OCI-LY1 (cell line): ENCODE results near the gene DIRAS1.

Experiments used
- H2AFZ ChIP-seq: fragments of 200-600 bp; sonication (generic), shearing (Covaris generic); 2 replicates; pipeline ENCODE4 v1.6.0; 2014; ENCODE audit warnings: antibody characterized with exemption, mild to moderate bottlenecking, low read length
- H3F3A ChIP-seq: fragments of 200-600 bp; sonication (generic), shearing (Covaris generic); 2 replicates; pipeline ENCODE4 v1.6.0; 2014; ENCODE audit warnings: mild to moderate bottlenecking, antibody characterized with exemption, low read length, moderate library complexity; ENCODE audit not compliant: insufficient read depth
- H3K27ac ChIP-seq: fragments of 200-600 bp; sonication (generic); 2 replicates; pipeline ENCODE4 v1.5.1; 2014; ENCODE audit warnings: low read length, mixed run types, mild to moderate bottlenecking, low read depth; ENCODE audit not compliant: poor library complexity, severe bottlenecking
- H3K27me3 ChIP-seq: fragments of 200-600 bp; sonication (generic); 2 replicates; pipeline ENCODE4 v1.6.0; 2014; ENCODE audit warnings: antibody characterized with exemption, mild to moderate bottlenecking, low read length, moderate library complexity; ENCODE audit not compliant: insufficient read depth
- H3K36me3 ChIP-seq: fragments of 200-600 bp; sonication (generic); 2 replicates; pipeline ENCODE4 v1.6.1; 2014; ENCODE audit warnings: mild to moderate bottlenecking, antibody characterized with exemption, low read length, moderate library complexity, mixed read lengths; ENCODE audit not compliant: insufficient read depth
- H3K4me1 ChIP-seq: fragments of 200-600 bp; sonication (generic); 2 replicates; pipeline ENCODE4 v1.5.1; 2014; ENCODE audit warnings: mild to moderate bottlenecking, low read length, moderate library complexity; ENCODE audit not compliant: insufficient read depth, severe bottlenecking
- H3K4me2 ChIP-seq: fragments of 200-600 bp; sonication (generic), shearing (Covaris generic); 2 replicates; pipeline ENCODE4 v1.6.1; 2014; ENCODE audit warnings: low read length
- H3K4me3 ChIP-seq: fragments of 200-600 bp; sonication (generic); 2 replicates; pipeline ENCODE4 v1.5.1; 2014; ENCODE audit warnings: low read length, low read depth, mild to moderate bottlenecking, mixed read lengths; ENCODE audit not compliant: poor library complexity, severe bottlenecking
- H3K79me2 ChIP-seq: fragments of 200-600 bp; shearing (Covaris generic); 2 replicates; pipeline ENCODE4 v1.6.1; 2016; ENCODE audit warnings: mixed run types, low read length, mixed read lengths; ENCODE audit not compliant: insufficient read depth
- H3K9ac ChIP-seq: fragments of 200-600 bp; sonication (generic), shearing (Covaris generic); 2 replicates; pipeline ENCODE4 v1.6.1; 2014; ENCODE audit warnings: mild to moderate bottlenecking, low read length, mixed read lengths
- H3K9me2 ChIP-seq: fragments of 200-600 bp; sonication (generic), shearing (Covaris generic); 2 replicates; pipeline ENCODE4 v1.6.1; 2014; ENCODE audit warnings: low read depth, mild to moderate bottlenecking, low read length, mixed read lengths
- H3K9me3 ChIP-seq: fragments of 200-600 bp; shearing (Covaris generic); 2 replicates; pipeline ENCODE4 v1.6.1; 2014; ENCODE audit warnings: low read length, mixed read lengths
- H4K20me1 ChIP-seq: fragments of 200-600 bp; sonication (generic), shearing (Covaris generic); 2 replicates; pipeline ENCODE4 v1.6.0; 2016; ENCODE audit warnings: mild to moderate bottlenecking, low read length; ENCODE audit not compliant: insufficient read depth
- EZH2 ChIP-seq: fragments of 200-600 bp; sonication (generic), shearing (Covaris generic); IDR thresholded peaks from 2 replicates; pipeline ENCODE4 v1.8.0; 2017; ENCODE audit warnings: borderline replicate concordance, mixed run types, mild to moderate bottlenecking, antibody characterized with exemption, low read length, moderate library complexity, mixed read lengths
- TF ChIP-seq, protein P1 (sequence below): fragments of 200-600 bp; sonication (generic), shearing (Covaris generic); IDR thresholded peaks from 2 replicates; pipeline ENCODE4 v1.5.1; 2017; ENCODE audit warnings: mild to moderate bottlenecking, antibody characterized with exemption, low read length, moderate library complexity, mixed read lengths

DIRAS1 gene

DNA sequence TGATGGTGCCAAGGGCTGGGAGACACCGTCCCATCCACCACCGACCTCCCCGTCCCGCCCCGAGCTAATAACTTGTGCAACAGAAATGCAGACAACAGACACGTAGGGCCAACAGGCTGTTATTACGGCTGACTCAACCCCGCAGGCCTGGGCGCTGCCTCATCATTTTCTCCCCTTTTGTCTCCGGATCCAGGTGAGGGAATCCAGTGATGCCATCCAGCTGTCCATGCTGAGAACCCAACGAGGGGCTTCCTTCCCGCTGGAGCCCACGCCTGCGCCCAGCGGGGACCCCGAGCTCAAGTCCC lies 6.4 kb upstream of the DIRAS1 start:
- H3K4me1 ChIP-seq: no peaks in the 10 kb centered on the region

DNA sequence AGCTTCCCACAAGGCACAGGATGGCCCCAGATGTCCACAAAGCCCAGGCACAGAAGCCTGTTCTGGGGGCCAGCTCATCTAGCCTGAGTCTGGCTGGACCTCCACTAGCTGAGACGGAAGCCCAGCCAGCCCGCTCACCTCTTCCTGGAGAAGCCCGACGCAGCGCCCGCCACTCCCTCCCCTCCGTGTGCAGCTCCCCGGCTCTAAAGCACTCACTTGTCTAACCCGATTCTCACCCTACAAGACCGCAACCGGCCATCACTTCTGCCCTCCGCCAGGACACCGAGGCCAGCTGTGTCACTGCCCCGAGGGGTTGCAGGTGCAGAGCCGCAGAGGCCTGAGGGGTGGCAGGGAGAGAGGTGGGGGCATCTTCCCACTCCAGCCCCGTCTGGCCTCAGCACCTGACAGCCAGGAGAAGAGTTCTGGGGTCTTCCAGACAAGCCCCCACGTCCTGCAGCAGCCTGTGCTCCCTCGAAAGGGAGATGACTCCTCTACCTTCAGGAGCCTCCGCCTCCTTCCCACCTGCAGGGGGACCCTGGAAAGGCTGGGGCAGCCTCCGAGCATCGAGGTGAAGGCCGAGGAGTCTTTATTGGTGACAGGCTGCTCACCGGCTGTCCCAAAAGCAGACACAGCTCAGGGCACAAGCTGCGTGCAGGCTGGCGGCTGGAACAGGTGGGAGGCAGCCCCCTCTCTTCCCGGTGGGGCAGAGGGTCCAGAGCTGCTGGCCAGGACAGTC lies 5.9 kb upstream of the DIRAS1 start:
- Histone ChIP-seq H3K79me2 (no peaks in the 10 kb centered on the region), H3K27ac (no peak overlapping the region), H2AFZ (no peak overlapping the region), H3K36me3 (no peaks in the 10 kb centered on the region; the same call in 1 of the 2 replicates), H3K4me2 (no peak overlapping the region), H3K4me3 (no peak overlapping the region), H3K9me2 (no peaks in the 10 kb centered on the region), H3K4me1 (no peaks in the 10 kb centered on the region), H4K20me1 (no peaks in the 10 kb centered on the region), H3F3A (no peaks in the 10 kb centered on the region), H3K9ac (no peak overlapping the region), H3K27me3 (peaks cover 9% of the 10 kb centered on the region; the same call in 1 of the 2 replicates), H3K9me3 (no peaks in the 10 kb centered on the region)
- no peak for TF ChIP-seq EZH2
- TF ChIP-seq, protein P1, sequence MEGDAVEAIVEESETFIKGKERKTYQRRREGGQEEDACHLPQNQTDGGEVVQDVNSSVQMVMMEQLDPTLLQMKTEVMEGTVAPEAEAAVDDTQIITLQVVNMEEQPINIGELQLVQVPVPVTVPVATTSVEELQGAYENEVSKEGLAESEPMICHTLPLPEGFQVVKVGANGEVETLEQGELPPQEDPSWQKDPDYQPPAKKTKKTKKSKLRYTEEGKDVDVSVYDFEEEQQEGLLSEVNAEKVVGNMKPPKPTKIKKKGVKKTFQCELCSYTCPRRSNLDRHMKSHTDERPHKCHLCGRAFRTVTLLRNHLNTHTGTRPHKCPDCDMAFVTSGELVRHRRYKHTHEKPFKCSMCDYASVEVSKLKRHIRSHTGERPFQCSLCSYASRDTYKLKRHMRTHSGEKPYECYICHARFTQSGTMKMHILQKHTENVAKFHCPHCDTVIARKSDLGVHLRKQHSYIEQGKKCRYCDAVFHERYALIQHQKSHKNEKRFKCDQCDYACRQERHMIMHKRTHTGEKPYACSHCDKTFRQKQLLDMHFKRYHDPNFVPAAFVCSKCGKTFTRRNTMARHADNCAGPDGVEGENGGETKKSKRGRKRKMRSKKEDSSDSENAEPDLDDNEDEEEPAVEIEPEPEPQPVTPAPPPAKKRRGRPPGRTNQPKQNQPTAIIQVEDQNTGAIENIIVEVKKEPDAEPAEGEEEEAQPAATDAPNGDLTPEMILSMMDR: no peak

More for the DNA sequence above, 6.4 kb upstream of the DIRAS1 start:
- Histone ChIP-seq H3K27me3 (peaks cover 9% of the 10 kb centered on the region; the same call in 1 of the 2 replicates), H4K20me1 (no peaks in the 10 kb centered on the region), H3K27ac (no peak overlapping the region), H3K9me3 (no peaks in the 10 kb centered on the region), H3K79me2 (no peaks in the 10 kb centered on the region), H3K9me2 (no peaks in the 10 kb centered on the region), H3K36me3 (no peaks in the 10 kb centered on the region; the same call in 1 of the 2 replicates), H3K9ac (no peak overlapping the region), H3K4me3 (no peak overlapping the region), H3F3A (no peaks in the 10 kb centered on the region), H2AFZ (no peak overlapping the region), H3K4me2 (no peak overlapping the region)
- no peak for TF ChIP-seq EZH2
- TF ChIP-seq, protein P1: no peak

DNA sequence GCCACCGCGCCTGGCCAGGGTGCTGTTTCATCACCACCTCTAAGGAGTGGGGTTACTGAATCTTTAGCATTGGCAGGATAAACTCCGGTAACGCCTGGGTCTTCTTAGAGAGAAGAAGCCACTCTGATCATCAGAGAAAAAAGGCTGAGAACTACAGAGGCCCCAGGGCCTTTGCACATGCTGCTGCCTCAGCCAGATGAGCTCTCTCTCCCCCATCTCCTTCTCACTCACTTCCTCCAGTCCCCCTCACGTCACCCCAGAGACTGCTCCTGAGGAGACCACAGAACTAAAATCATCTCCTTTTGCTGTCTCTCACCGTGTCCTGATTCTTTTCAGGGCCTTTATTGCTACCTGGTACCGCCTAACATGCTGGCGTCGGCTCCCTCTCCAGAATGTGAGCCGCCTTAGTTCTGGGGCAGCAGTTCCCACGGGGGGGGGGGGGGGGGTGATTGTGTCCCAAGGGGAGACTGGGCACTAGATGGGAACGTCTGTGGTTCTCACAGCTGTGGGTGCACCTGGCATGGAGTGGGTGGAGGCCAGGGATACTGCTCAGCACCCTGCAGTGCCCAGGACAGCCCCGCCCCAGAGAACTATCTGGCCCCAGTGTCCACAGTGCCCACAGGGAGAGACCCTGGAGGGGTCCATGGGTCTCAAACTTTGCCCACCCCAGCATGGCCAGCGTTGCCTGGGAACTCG lies 5.1 kb upstream of the DIRAS1 start:
- no peak overlapping the region for H2AFZ ChIP-seq
- no peak overlapping the region for H3K27ac ChIP-seq
- H4K20me1 ChIP-seq: no peaks in the 10 kb centered on the region
- no peaks in the 10 kb centered on the region for H3K9me3 ChIP-seq
- H3K9me2 ChIP-seq: no peaks in the 10 kb centered on the region
- H3K27me3 ChIP-seq: peaks cover 9% of the 10 kb centered on the region; the same call in 1 of the 2 replicates
- no peak overlapping the region for H3K4me3 ChIP-seq
- no peaks in the 10 kb centered on the region for H3K36me3 ChIP-seq
- H3F3A ChIP-seq: no peaks in the 10 kb centered on the region
- H3K4me1 ChIP-seq: no peaks in the 10 kb centered on the region
- H3K9ac ChIP-seq: no peak overlapping the region
- TF ChIP-seq, protein P1: no peak
- no peak for TF ChIP-seq EZH2
- no peak overlapping the region for H3K4me2 ChIP-seq
- H3K79me2 ChIP-seq: no peaks in the 10 kb centered on the region
